Erythroblast (primary cell): Measurements from ENCODE around the gene ZNF391.

Experiments
- GATA1 ChIP-seq: IDR thresholded peaks from 2 replicates; pipeline ENCODE4 v1.6.1; 2011; ENCODE audit warnings: low read depth, mild to moderate bottlenecking, control low read depth, low read length, moderate library complexity
- POLR2A ChIP-seq: IDR thresholded peaks from 2 replicates; pipeline ENCODE4 v1.6.1; 2011; ENCODE audit warnings: mild to moderate bottlenecking, low read length

DNA sequence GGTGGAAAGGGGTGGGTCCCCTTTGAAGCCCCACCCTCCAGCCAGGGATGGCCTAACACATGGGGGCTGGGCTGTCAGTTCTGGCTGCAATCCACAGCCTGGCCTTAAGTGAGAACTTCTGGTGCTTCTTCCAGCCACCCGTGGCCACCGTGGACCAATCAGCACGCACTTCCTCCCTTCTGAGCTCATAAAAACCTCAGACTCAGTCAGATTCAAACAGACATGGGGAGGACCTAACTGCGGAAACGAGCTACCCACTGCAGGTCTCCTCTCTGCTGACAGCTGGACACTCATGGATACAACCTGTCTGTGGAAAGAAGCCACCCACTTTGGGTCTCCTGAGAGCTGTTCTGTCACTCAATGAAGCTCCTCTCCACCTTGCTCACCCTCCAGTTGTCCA, 20.4 kb upstream of the ZNF391 start:
- TF ChIP-seq POLR2A (no peak), GATA1 (no peak)
